Muscle layer of duodenum (tissue), 2 donors: ENCODE data around the gene ADAMTS19.

Experiments
- H3K27ac ChIP-seq: one replicate; pipeline ENCODE4 v1.7.0; 2013; ENCODE audit warnings: mild to moderate bottlenecking, low read length
- H3K27me3 ChIP-seq: one replicate; pipeline ENCODE4 v1.7.0; 2013; ENCODE audit warnings: low read depth, mild to moderate bottlenecking, control low read depth, low read length
- H3K36me3 ChIP-seq, 2 donors: one replicate each; pipeline ENCODE4 v1.7.0; 2013; ENCODE audit warnings: low read length in 2 of 2, control low read depth in 1 of 2, mild to moderate bottlenecking in 1 of 2; ENCODE audit not compliant: insufficient read depth in 2 of 2, control insufficient read depth in 1 of 2
- H3K4me1 ChIP-seq, 2 donors: one replicate each; pipeline ENCODE4 v1.7.0; 2013; ENCODE audit warnings: low read length in 2 of 2, mild to moderate bottlenecking in 2 of 2, control low read depth in 1 of 2, moderate library complexity in 1 of 2; ENCODE audit not compliant: insufficient read depth in 2 of 2, control insufficient read depth in 1 of 2
- H3K4me3 ChIP-seq, 2 donors: one replicate each; pipeline ENCODE4 v1.7.0; 2013; ENCODE audit warnings: low read length in 2 of 2, low read depth in 1 of 2, mild to moderate bottlenecking in 1 of 2
- H3K9me3 ChIP-seq, 2 donors: one replicate each; pipeline ENCODE4 v1.7.0; 2013; ENCODE audit warnings: low read length in 2 of 2, control low read depth in 1 of 2, mild to moderate bottlenecking in 1 of 2; ENCODE audit not compliant: control insufficient read depth in 1 of 2
- donor health status: healthy.

The ADAMTS19 gene

GRCh38 chr5:129771058-129771838, 311.1 kb downstream of the ADAMTS19 start:
- H3K27me3 ChIP-seq, result no peaks in the 10 kb centered on the region
- no peaks in the 10 kb centered on the region for H3K36me3 ChIP-seq
- H3K27ac ChIP-seq, result no peak overlapping the region
- H3K4me1 ChIP-seq, result no peaks in the 10 kb centered on the region
- H3K4me3 ChIP-seq, result no peak overlapping the region
- H3K9me3 ChIP-seq, result no peaks in the 10 kb centered on the region

GRCh38 chr5:129773376-129773775, 313.3 kb downstream of the ADAMTS19 start:
- no peak overlapping the region for H3K27ac ChIP-seq
- no peaks in the 10 kb centered on the region for H3K36me3 ChIP-seq
- no peaks in the 10 kb centered on the region for H3K4me1 ChIP-seq
- no peaks in the 10 kb centered on the region for H3K27me3 ChIP-seq
- no peak overlapping the region for H3K4me3 ChIP-seq
- H3K9me3 ChIP-seq, result no peaks in the 10 kb centered on the region

DNA sequence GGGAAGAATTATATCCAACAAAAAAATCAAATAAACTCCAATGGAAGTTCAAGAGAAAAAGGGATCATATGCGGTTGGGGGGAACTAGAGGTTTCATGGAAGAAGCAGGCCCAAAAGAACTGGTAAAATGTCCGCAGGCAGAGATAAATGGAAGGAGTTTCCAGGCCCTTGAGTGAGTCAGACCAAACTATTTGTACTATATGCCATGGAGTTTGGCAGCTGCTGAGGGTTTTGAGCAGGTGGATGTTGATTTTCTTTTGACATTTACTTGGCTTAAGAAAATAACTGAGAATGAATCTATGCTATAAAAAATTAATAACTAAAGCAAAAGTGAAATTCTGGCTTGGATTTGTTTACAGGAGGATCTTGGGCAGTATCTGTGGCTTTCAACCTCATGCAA, 321.5 kb downstream of the ADAMTS19 start:
- H3K4me3 ChIP-seq, result no peak overlapping the region
- H3K4me1 ChIP-seq, result no peaks in the 10 kb centered on the region
- no peak overlapping the region for H3K27ac ChIP-seq
- no peaks in the 10 kb centered on the region for H3K27me3 ChIP-seq
- H3K36me3 ChIP-seq, result no peaks in the 10 kb centered on the region
- no peaks in the 10 kb centered on the region for H3K9me3 ChIP-seq
